ENCODE data around the gene KRTAP9-3.
"Not testable (repeated sequence)": the region's sequence is repeated elsewhere in the genome, so short reads cannot be mapped to it uniquely, and the experiment has no call there.

KRTAP9-3 gene

GRCh38 chr17:41232399-41233105 is at the start of gene KRTAP9-3:
KRTAP9-3 (plus strand) TSS chr17:41232449; CDS start chr17:41232502, 53 bp downstream.
- H3K4me3 ChIP-seq; DNase-seq (ENCODE audit: low spot score); H3K27ac ChIP-seq: not testable (repeated sequence)

GRCh38 chr17:41184480-41184961 is 47.7 kb upstream of the KRTAP9-3 start, which contains the start of gene KRTAP4-1:
KRTAP4-1 (minus strand) TSS chr17:41184911; CDS start chr17:41184854, 57 bp downstream.
- Histone ChIP-seq H3K27ac (no peak within 1 kb of the TSS), H3K4me3 (no peak within 1 kb of the TSS)
- TF ChIP-seq CTCF (IDR thresholded peaks at IDR 0.05): no peak
- DNase-seq (ENCODE audit: low spot score): no peak

GRCh38 chr17:41185001-41185400 is 47.2 kb upstream of the KRTAP9-3 start:
- H3K4me3 ChIP-seq: no peak overlapping the region
- no peak for TF ChIP-seq CTCF (IDR thresholded peaks at IDR 0.05)
- no peak for DNase-seq (ENCODE audit: low spot score)

GRCh38 chr17:41186872-41187271 is 45.4 kb upstream of the KRTAP9-3 start:
- H3K27ac ChIP-seq: no peak overlapping the region
- H3K4me3 ChIP-seq: no peak overlapping the region
- no peak for DNase-seq (ENCODE audit: low spot score)
- no peak for TF ChIP-seq CTCF (IDR thresholded peaks at IDR 0.05)

More at GRCh38 chr17:41185001-41185400, 47.2 kb upstream of the KRTAP9-3 start:
- no peak overlapping the region for H3K27ac ChIP-seq

GRCh38 chr17:41189837-41190318 is 42.4 kb upstream of the KRTAP9-3 start, which contains the start of gene KRTAP9-1:
KRTAP9-1 (plus strand) TSS chr17:41189887; CDS start chr17:41189887, 0 bp downstream.
- not testable (repeated sequence) for H3K4me3 ChIP-seq; H3K27ac ChIP-seq; DNase-seq (ENCODE audit: low spot score)

GRCh38 chr17:41190328-41190727 is 41.9 kb upstream of the KRTAP9-3 start:
- Histone ChIP-seq H3K4me3 (no peak overlapping the region), H3K27ac (no peak overlapping the region)
- TF ChIP-seq CTCF (IDR thresholded peaks at IDR 0.05): no peak
- DNase-seq (ENCODE audit: low spot score): no peak

GRCh38 chr17:41196068-41196467 is 36.2 kb upstream of the KRTAP9-3 start:
- no peak for TF ChIP-seq CTCF (IDR thresholded peaks at IDR 0.05)

More at GRCh38 chr17:41196068-41196467, 36.2 kb upstream of the KRTAP9-3 start:
- H3K4me3 ChIP-seq: no peak overlapping the region
- no peak for DNase-seq (ENCODE audit: low spot score)
- H3K27ac ChIP-seq: no peak overlapping the region

All from coronary artery (tissue), 2 donors.